H1 (cell line): ENCODE results near the gene GFM1.

Experiments
- EGR1 ChIP-seq: IDR thresholded peaks from 2 replicates; pipeline ENCODE4 v1.6.1; 2011; ENCODE audit warnings: low read depth, low read length, borderline replicate concordance
- EZH2 ChIP-seq: fragments of 200-600 bp; sonication (generic); IDR thresholded peaks from 2 replicates; pipeline ENCODE4 v1.7.1; 2012; ENCODE audit warnings: low read depth, mild to moderate bottlenecking, moderate library complexity, low read length, inconsistent platforms; ENCODE audit not compliant: severe bottlenecking
- JUN ChIP-seq: IDR thresholded peaks from 2 replicates; pipeline ENCODE4 v1.6.1; 2011; ENCODE audit warnings: low read depth, mild to moderate bottlenecking, improper control_type of control experiment, low read length
- RNF2 ChIP-seq: fragments of 200-900, 300-1000 bp; sonication (generic); IDR thresholded peaks from 2 replicates; pipeline ENCODE4 v1.7.1; 2016; ENCODE audit warnings: borderline replicate concordance, low read depth, mild to moderate bottlenecking, antibody characterized with exemption, low read length; ENCODE audit not compliant: poor library complexity, severe bottlenecking; ENCODE audit errors: missing control alignments
- TF ChIP-seq, protein P1 (sequence below), 3 experiments: IDR thresholded peaks; 1 replicate in 2 of 3; 2 replicates in 1 of 3; pipeline versions ENCODE4 v1.5.1 to v1.6.1; 2011; ENCODE audit warnings: low read length in 3 of 3, mild to moderate bottlenecking in 3 of 3, inconsistent platforms in 2 of 3, low read depth in 1 of 3, moderate library complexity in 1 of 3; ENCODE audit not compliant: insufficient read depth in 1 of 3; ENCODE audit errors: control extremely low read depth in 1 of 3

DNA sequence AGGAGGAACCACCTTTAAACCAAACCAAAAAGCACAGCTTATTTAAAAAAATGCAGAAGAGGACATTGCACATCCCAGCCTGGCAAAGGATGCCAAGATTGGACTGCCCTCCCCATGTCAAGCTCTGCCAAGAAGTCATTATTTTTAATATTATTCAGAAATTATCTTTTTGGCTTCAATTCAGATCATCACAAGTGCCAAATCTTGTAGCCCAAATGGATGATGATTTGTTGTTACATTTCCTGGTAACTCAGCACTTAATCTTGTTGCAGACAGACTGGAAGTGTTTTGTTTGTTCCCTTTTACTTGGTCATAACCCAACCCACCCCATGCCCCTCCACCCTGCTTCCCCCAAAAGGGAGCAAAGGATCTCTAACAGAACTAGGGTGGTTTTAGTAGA is 56.2 kb downstream of the GFM1 start:
- TF ChIP-seq RNF2 (no peak), JUN (no peak), EZH2 (no peak), EGR1 (no peak)
- TF ChIP-seq, protein P1, sequence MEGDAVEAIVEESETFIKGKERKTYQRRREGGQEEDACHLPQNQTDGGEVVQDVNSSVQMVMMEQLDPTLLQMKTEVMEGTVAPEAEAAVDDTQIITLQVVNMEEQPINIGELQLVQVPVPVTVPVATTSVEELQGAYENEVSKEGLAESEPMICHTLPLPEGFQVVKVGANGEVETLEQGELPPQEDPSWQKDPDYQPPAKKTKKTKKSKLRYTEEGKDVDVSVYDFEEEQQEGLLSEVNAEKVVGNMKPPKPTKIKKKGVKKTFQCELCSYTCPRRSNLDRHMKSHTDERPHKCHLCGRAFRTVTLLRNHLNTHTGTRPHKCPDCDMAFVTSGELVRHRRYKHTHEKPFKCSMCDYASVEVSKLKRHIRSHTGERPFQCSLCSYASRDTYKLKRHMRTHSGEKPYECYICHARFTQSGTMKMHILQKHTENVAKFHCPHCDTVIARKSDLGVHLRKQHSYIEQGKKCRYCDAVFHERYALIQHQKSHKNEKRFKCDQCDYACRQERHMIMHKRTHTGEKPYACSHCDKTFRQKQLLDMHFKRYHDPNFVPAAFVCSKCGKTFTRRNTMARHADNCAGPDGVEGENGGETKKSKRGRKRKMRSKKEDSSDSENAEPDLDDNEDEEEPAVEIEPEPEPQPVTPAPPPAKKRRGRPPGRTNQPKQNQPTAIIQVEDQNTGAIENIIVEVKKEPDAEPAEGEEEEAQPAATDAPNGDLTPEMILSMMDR (IDR thresholded peaks at IDR 0.05; ENCODE audit: control extremely low read depth in 1 of 3, insufficient read depth in 1 of 3, low read depth in 1 of 3, low read length in 3 of 3) = no peak
